ENCODE measurements around the gene CCL4.

- TF ChIP-seq EZH2 (IDR thresholded peaks at IDR 0.05; ENCODE audit: low read length, missing control alignments) (no peak), CTCF (conservative IDR thresholded peaks at IDR 0.05 in 1 of 2, IDR thresholded peaks at IDR 0.05 in 1 of 2; ENCODE audit: low read depth in 1 of 2, low read length in 2 of 2) (no peak)
Measured at GRCh38 chr17:36094232-36094631, 9.4 kb upstream of the CCL4 start.

Measured in fibroblast of lung (primary cell).